ENCODE results near the gene C2orf69.

GRCh38 chr2:199923924-199924323 is 12.8 kb downstream of the C2orf69 start:
- TF ChIP-seq CTCF (IDR thresholded peaks at IDR 0.05) = no peak
- TF ChIP-seq POLR2A (IDR thresholded peaks at IDR 0.05) = no peak
- TF ChIP-seq EP300 (IDR thresholded peaks at IDR 0.05) = no peak
- no peak for TF ChIP-seq POLR2AphosphoS5 (IDR thresholded peaks at IDR 0.05)
